Immature natural killer cell (primary cell): ENCODE measurements around the gene ARFGEF3. TPM values are rescaled to one million over a fixed set of nuclear protein-coding genes. Genes with fewer than 3 reads are reported as not detected.
A peak's percentile ranks its signal among the peaks of the same experiment; 100 is the strongest.

Source experiments
- DNase-seq, 3 donors: peaks; one replicate each; pipeline ENCODE4 v3.0.0; 2022; ENCODE audit warnings: mixed read lengths in 1 of 3
- H3K27ac Mint-ChIP-seq, 6 donors: one replicate each; pipeline ENCODE4 v1.8.0; 2020; ENCODE audit warnings: mixed read lengths in 6 of 6, mild to moderate bottlenecking in 5 of 6, inconsistent platforms in 4 of 6, moderate library complexity in 3 of 6
- H3K27me3 Mint-ChIP-seq, 3 donors: one replicate each; pipeline ENCODE4 v1.8.0; 2020 to 2021; ENCODE audit warnings: low read depth in 3 of 3, mild to moderate bottlenecking in 3 of 3, mixed read lengths in 3 of 3, moderate library complexity in 3 of 3, inconsistent platforms in 1 of 3
- H3K36me3 Mint-ChIP-seq, 3 donors: one replicate each; pipeline ENCODE4 v1.8.0; 2020; ENCODE audit warnings: mixed read lengths in 3 of 3, inconsistent platforms in 2 of 3, mild to moderate bottlenecking in 2 of 3
- H3K4me1 Mint-ChIP-seq, 2 donors: one replicate each; pipeline ENCODE4 v1.8.0; 2020; ENCODE audit warnings: inconsistent platforms in 2 of 2, mild to moderate bottlenecking in 2 of 2, mixed read lengths in 2 of 2, moderate library complexity in 1 of 2
- H3K4me3 Mint-ChIP-seq, 5 donors: one replicate each; pipeline ENCODE4 v1.8.0; 2020; ENCODE audit warnings: mild to moderate bottlenecking in 5 of 5, mixed read lengths in 5 of 5, inconsistent platforms in 3 of 5, moderate library complexity in 3 of 5
- H3K9me3 Mint-ChIP-seq, 6 donors: one replicate each; pipeline ENCODE4 v1.8.0; 2020; ENCODE audit warnings: mild to moderate bottlenecking in 6 of 6, mixed read lengths in 6 of 6, inconsistent platforms in 4 of 6, moderate library complexity in 3 of 6
- polyA plus RNA-seq, 3 donors: library from polyadenylated mRNA; unstranded; fragments of 300-500 nt; fragmentation: Illumina TruSeq; gene quantifications; one replicate each; pipeline ENCODE4 v1.2.3, GENCODE V29; 2021

ARFGEF3 gene
- polyA plus RNA-seq, 3 donors from 2014 or later, result 0.03 TPM; not detected in 2

- Mint-ChIP-seq H3K36me3 (no peaks in the 10 kb centered on the region), H3K4me3 (no peak overlapping the region), H3K27me3 (peaks cover 0 to 4% (median 1%) of the 10 kb centered on the region in 3 donors), H3K9me3 (no peaks in the 10 kb centered on the region), H3K4me1 (no peaks in the 10 kb centered on the region), H3K27ac (no peak overlapping the region)
- DNase-seq, result no peak
These were observed 84.0 kb downstream of the ARFGEF3 start for GRCh38 chr6:138245751-138246150.

- Mint-ChIP-seq H3K4me3 (no peak overlapping the region), H3K4me1 (no peaks in the 10 kb centered on the region), H3K9me3 (no peaks in the 10 kb centered on the region), H3K27ac (no peak overlapping the region), H3K36me3 (no peaks in the 10 kb centered on the region), H3K27me3 (peaks cover 0 to 4% (median 1%) of the 10 kb centered on the region in 3 donors)
- no peak for DNase-seq
These were observed 85.1 kb downstream of the ARFGEF3 start for GRCh38 chr6:138246650-138247440.

- DNase-seq, result no peak
- Mint-ChIP-seq H3K9me3 (no peaks in the 10 kb centered on the region), H3K36me3 (no peaks in the 10 kb centered on the region), H3K4me1 (no peaks in the 10 kb centered on the region), H3K4me3 (no peak overlapping the region), H3K27me3 (peaks cover 4% of the 10 kb centered on the region in 3 donors), H3K27ac (peak overlapping the region in 1 of 6 donors; percentile 20)
These were observed 86.3 kb downstream of the ARFGEF3 start for GRCh38 chr6:138248011-138248410.

- Mint-ChIP-seq H3K27me3 (peaks cover 2 to 9% (median 4%) of the 10 kb centered on the region in 3 donors), H3K9me3 (no peaks in the 10 kb centered on the region), H3K4me1 (no peaks in the 10 kb centered on the region), H3K36me3 (no peaks in the 10 kb centered on the region), H3K4me3 (no peak overlapping the region), H3K27ac (no peak overlapping the region)
- DNase-seq, result no peak
These were observed 87.1 kb downstream of the ARFGEF3 start for GRCh38 chr6:138248878-138249277.

- Mint-ChIP-seq H3K4me1 (no peaks in the 10 kb centered on the region), H3K4me3 (no peak overlapping the region), H3K27ac (no peak overlapping the region), H3K27me3 (peaks cover 2 to 9% (median 4%) of the 10 kb centered on the region in 3 donors), H3K36me3 (no peaks in the 10 kb centered on the region), H3K9me3 (no peaks in the 10 kb centered on the region)
- DNase-seq, result no peak
These were observed 88.3 kb downstream of the ARFGEF3 start for GRCh38 chr6:138250053-138250452.

GRCh38 chr6:138250513-138251247 is 88.9 kb downstream of the ARFGEF3 start:
- Mint-ChIP-seq H3K9me3 (no peaks in the 10 kb centered on the region), H3K27ac (no peak overlapping the region), H3K4me3 (no peak overlapping the region), H3K4me1 (no peaks in the 10 kb centered on the region), H3K36me3 (no peaks in the 10 kb centered on the region), H3K27me3 (peaks cover 2 to 10% (median 4%) of the 10 kb centered on the region in 3 donors)
- no peak for DNase-seq

GRCh38 chr6:138253731-138254130 is 92.0 kb downstream of the ARFGEF3 start:
- H3K27ac Mint-ChIP-seq, result no peak overlapping the region

GRCh38 chr6:138255443-138255842 is 93.7 kb downstream of the ARFGEF3 start:
- H3K9me3 Mint-ChIP-seq, result no peaks in the 10 kb centered on the region
- H3K4me1 Mint-ChIP-seq, result no peaks in the 10 kb centered on the region
- no peak for DNase-seq
- no peak overlapping the region for H3K4me3 Mint-ChIP-seq
- H3K36me3 Mint-ChIP-seq, result no peaks in the 10 kb centered on the region
- peaks cover 2 to 14% (median 3%) of the 10 kb centered on the region in 3 donors for H3K27me3 Mint-ChIP-seq
- H3K27ac Mint-ChIP-seq, result no peak overlapping the region

More at GRCh38 chr6:138253731-138254130, 92.0 kb downstream of the ARFGEF3 start:
- no peaks in the 10 kb centered on the region for H3K4me1 Mint-ChIP-seq
- H3K4me3 Mint-ChIP-seq, result no peak overlapping the region
- H3K27me3 Mint-ChIP-seq, result peaks cover 0 to 14% (median 2%) of the 10 kb centered on the region in 3 donors
- DNase-seq, result no peak
- H3K36me3 Mint-ChIP-seq, result no peaks in the 10 kb centered on the region
- H3K9me3 Mint-ChIP-seq, result no peaks in the 10 kb centered on the region

GRCh38 chr6:138257638-138258040 is 95.9 kb downstream of the ARFGEF3 start:
- DNase-seq, result no peak
- Mint-ChIP-seq H3K27ac (no peak overlapping the region), H3K27me3 (peaks cover 2 to 12% (median 3%) of the 10 kb centered on the region in 3 donors), H3K9me3 (no peaks in the 10 kb centered on the region), H3K4me1 (no peaks in the 10 kb centered on the region), H3K36me3 (no peaks in the 10 kb centered on the region), H3K4me3 (no peak overlapping the region)

- no peaks in the 10 kb centered on the region for H3K9me3 Mint-ChIP-seq
- peak overlapping the region in 1 of 6 donors; percentile 41 for H3K27ac Mint-ChIP-seq
- peaks cover 0 to 10% (median 3%) of the 10 kb centered on the region in 3 donors for H3K27me3 Mint-ChIP-seq
- H3K4me1 Mint-ChIP-seq, result no peaks in the 10 kb centered on the region
- no peaks in the 10 kb centered on the region for H3K36me3 Mint-ChIP-seq
- DNase-seq, result no peak
- no peak overlapping the region for H3K4me3 Mint-ChIP-seq
These were observed 96.5 kb downstream of the ARFGEF3 start for GRCh38 chr6:138258197-138258596.

- peaks cover 0 to 8% (median 3%) of the 10 kb centered on the region in 3 donors for H3K27me3 Mint-ChIP-seq
- H3K9me3 Mint-ChIP-seq, result no peaks in the 10 kb centered on the region
These were observed 97.3 kb downstream of the ARFGEF3 start for GRCh38 chr6:138258991-138259390.

GRCh38 chr6:138261116-138261780 is 99.5 kb downstream of the ARFGEF3 start:
- DNase-seq, result no peak
- H3K4me3 Mint-ChIP-seq, result no peak overlapping the region
- no peaks in the 10 kb centered on the region for H3K36me3 Mint-ChIP-seq
- no peaks in the 10 kb centered on the region for H3K4me1 Mint-ChIP-seq
- no peaks in the 10 kb centered on the region for H3K9me3 Mint-ChIP-seq
- H3K27me3 Mint-ChIP-seq, result peaks cover 0 to 7% (median 5%) of the 10 kb centered on the region in 3 donors
- H3K27ac Mint-ChIP-seq, result no peak overlapping the region

More at GRCh38 chr6:138258991-138259390, 97.3 kb downstream of the ARFGEF3 start:
- DNase-seq, result no peak
- Mint-ChIP-seq H3K4me3 (no peak overlapping the region), H3K27ac (no peak overlapping the region), H3K36me3 (no peaks in the 10 kb centered on the region), H3K4me1 (no peaks in the 10 kb centered on the region)

- Mint-ChIP-seq H3K27ac (no peak overlapping the region), H3K9me3 (no peaks in the 10 kb centered on the region), H3K4me3 (no peak overlapping the region), H3K27me3 (peaks cover 3 to 6% (median 5%) of the 10 kb centered on the region in 3 donors), H3K36me3 (no peaks in the 10 kb centered on the region), H3K4me1 (no peaks in the 10 kb centered on the region)
- no peak for DNase-seq
These were observed 102.2 kb downstream of the ARFGEF3 start for GRCh38 chr6:138263963-138264362.
